Thyroid gland (tissue), 4 donors: ENCODE results near the gene CDKL5.

ENCODE experiments used
- POLR2A ChIP-seq, 2 donors: fragments of 450-650 bp; IDR thresholded peaks; one replicate each; pipeline ENCODE4 v1.6.1; 2017; ENCODE audit warnings: antibody characterized with exemption in 2 of 2, mild to moderate bottlenecking in 2 of 2, moderate library complexity in 1 of 2
- TF ChIP-seq, protein P1 (sequence below), 6 experiments: fragments of 200-600 bp in 3 of 6; fragments of 450-650 bp in 3 of 6; sonication (generic) in 3 of 6; IDR thresholded peaks; one replicate each; pipeline ENCODE4 v1.5.1; 2016 to 2019; ENCODE audit warnings: antibody characterized with exemption in 6 of 6, mild to moderate bottlenecking in 2 of 6, inconsistent platforms in 1 of 6, moderate library complexity in 1 of 6

DNA sequence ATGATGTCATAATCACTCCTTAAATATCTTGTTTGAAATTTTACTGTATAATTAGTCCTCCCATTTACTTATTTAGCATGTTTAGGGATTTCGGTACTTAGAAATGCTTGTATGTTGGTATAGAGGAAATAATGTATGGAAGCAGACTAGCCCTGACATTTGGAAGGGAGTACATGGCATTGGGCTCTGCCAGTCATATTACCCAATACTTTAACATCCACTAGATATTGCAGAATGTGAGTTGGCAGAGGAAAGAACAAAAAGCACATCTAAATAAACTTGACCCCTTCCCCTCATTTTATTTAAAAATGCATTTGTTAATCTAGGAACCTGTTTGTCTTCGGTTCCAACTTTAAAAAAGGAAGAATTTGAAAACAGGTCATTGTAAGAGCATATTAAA is 168.7 kb downstream of the CDKL5 start:
- TF ChIP-seq, protein P1, sequence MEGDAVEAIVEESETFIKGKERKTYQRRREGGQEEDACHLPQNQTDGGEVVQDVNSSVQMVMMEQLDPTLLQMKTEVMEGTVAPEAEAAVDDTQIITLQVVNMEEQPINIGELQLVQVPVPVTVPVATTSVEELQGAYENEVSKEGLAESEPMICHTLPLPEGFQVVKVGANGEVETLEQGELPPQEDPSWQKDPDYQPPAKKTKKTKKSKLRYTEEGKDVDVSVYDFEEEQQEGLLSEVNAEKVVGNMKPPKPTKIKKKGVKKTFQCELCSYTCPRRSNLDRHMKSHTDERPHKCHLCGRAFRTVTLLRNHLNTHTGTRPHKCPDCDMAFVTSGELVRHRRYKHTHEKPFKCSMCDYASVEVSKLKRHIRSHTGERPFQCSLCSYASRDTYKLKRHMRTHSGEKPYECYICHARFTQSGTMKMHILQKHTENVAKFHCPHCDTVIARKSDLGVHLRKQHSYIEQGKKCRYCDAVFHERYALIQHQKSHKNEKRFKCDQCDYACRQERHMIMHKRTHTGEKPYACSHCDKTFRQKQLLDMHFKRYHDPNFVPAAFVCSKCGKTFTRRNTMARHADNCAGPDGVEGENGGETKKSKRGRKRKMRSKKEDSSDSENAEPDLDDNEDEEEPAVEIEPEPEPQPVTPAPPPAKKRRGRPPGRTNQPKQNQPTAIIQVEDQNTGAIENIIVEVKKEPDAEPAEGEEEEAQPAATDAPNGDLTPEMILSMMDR (IDR thresholded peaks at IDR 0.05), result no peak
- TF ChIP-seq POLR2A (IDR thresholded peaks at IDR 0.05), result no peak
